C4-2B (cell line): ENCODE data around the gene CRIP2.
A peak's percentile ranks its signal among the peaks of the same experiment; 100 is the strongest.

Experiments
- ZFX ChIP-seq: fragments of 450-650 bp; IDR thresholded peaks from 2 replicates; pipeline ENCODE4 v1.6.1; 2017
- TF ChIP-seq, protein P1 (sequence below): fragments of 450-650 bp; conservative IDR thresholded peaks from 2 replicates; pipeline ENCODE4 v1.5.1; 2017; ENCODE audit warnings: mild to moderate bottlenecking

DNA sequence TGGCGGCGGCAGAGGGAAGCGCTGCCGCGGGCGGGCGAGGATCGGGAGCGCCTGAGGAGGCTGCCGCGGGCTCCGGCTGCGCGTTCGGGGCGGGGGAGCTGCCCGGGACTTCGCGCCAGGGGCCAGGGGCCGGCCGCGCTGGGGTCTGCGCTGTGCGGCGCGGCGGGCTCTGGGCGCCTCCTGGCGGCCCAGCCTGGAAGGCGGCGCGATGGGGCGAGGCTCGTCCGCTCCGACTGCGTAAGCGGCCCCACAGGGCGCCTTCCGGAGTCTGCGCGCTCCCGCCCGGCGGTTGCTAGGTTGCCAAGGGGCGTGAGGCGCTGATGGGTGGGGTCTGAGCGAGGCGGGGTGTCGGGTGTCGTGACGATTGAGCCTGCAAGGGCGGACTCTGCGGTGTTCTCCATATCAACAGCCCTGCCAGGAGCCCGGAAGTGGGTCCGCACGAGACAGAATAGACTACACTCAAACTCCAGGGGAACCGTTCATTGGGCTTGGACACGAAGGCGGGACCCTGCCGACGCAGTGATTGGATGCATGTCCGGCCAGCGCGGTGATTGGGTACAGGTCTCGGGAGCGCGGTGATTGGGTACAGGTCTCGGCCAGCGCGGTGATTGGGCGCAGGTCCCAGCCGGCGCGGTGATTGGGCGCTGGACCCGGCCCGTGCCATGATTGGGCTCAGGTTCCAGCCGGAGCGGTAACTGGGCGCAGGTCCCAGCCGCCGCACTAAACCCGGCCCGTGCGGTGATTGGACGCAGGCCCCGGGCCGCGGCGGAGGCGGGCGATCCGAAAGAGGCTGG is 16.1 kb downstream of the CRIP2 start, which contains the start of gene TEDC1:
- TF ChIP-seq, protein P1, sequence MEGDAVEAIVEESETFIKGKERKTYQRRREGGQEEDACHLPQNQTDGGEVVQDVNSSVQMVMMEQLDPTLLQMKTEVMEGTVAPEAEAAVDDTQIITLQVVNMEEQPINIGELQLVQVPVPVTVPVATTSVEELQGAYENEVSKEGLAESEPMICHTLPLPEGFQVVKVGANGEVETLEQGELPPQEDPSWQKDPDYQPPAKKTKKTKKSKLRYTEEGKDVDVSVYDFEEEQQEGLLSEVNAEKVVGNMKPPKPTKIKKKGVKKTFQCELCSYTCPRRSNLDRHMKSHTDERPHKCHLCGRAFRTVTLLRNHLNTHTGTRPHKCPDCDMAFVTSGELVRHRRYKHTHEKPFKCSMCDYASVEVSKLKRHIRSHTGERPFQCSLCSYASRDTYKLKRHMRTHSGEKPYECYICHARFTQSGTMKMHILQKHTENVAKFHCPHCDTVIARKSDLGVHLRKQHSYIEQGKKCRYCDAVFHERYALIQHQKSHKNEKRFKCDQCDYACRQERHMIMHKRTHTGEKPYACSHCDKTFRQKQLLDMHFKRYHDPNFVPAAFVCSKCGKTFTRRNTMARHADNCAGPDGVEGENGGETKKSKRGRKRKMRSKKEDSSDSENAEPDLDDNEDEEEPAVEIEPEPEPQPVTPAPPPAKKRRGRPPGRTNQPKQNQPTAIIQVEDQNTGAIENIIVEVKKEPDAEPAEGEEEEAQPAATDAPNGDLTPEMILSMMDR = peak; percentile 95
- TF ChIP-seq ZFX = no peak
